Kidney (tissue), 14 donors: ENCODE data around the gene BRINP2. TPM values are rescaled to one million over a fixed set of nuclear protein-coding genes. Genes with fewer than 3 reads are reported as not detected.

Source experiments
- DNase-seq, 5 donors: peaks; one replicate each; pipeline ENCODE4 v3.0.0-alpha.2; 2013 to 2020
- FAIRE-seq: peaks from 2 replicates; lab custom pipeline; 2012; peaks lifted over from hg19 to GRCh38; lab: Jason Lieb, UNC
- H3K27ac ChIP-seq, 2 donors: one replicate each; pipeline ENCODE4 v1.7.0; 2013; ENCODE audit warnings: low read depth in 2 of 2, low read length in 2 of 2, inconsistent platforms in 1 of 2
- H3K27me3 ChIP-seq: one replicate; pipeline ENCODE4 v1.7.1; 2013; ENCODE audit warnings: low read length, inconsistent platforms; ENCODE audit not compliant: control insufficient read depth, insufficient read depth
- H3K36me3 ChIP-seq, 3 donors: one replicate each; pipeline versions ENCODE4 v1.7.0 to v1.7.1; 2013; ENCODE audit warnings: low read length in 3 of 3, control low read depth in 1 of 3, inconsistent platforms in 1 of 3; ENCODE audit not compliant: insufficient read depth in 3 of 3, control insufficient read depth in 2 of 3
- H3K4me1 ChIP-seq, 3 donors: one replicate each; pipeline versions ENCODE4 v1.7.0 to v1.7.1; 2013; ENCODE audit warnings: low read length in 3 of 3, inconsistent platforms in 1 of 3, low read depth in 1 of 3; ENCODE audit not compliant: control insufficient read depth in 2 of 3, insufficient read depth in 2 of 3
- H3K4me3 ChIP-seq, 3 donors: one replicate each; pipeline versions ENCODE4 v1.7.0 to v1.8.1; 2013; ENCODE audit warnings: low read length in 3 of 3, control low read depth in 1 of 3, inconsistent platforms in 1 of 3
- H3K9ac ChIP-seq, 3 donors: one replicate each; pipeline versions ENCODE4 v1.7.0 to v1.7.1; 2013; ENCODE audit warnings: low read length in 3 of 3, control low read depth in 1 of 3, inconsistent platforms in 1 of 3
- H3K9me3 ChIP-seq, 3 donors: one replicate each; pipeline versions ENCODE4 v1.7.0 to v1.7.1; 2013; ENCODE audit warnings: low read length in 3 of 3, control low read depth in 1 of 3, inconsistent platforms in 1 of 3; ENCODE audit not compliant: control insufficient read depth in 2 of 3, insufficient read depth in 1 of 3
- intact Hi-C: fragments of 100-400 bp; cut with DNase I; formaldehyde crosslinking; loops from one replicate; pipeline ENCODE4 v1.11.1; 2022
- polyA plus RNA-seq: library from polyadenylated mRNA; stranded (reverse); fragments of 350-450 nt; fragmentation: Illumina TruSeq; extraction: RNeasy Lipid Tissue Mini Kit (QIAGEN cat#74804); gene quantifications from one replicate; pipeline ENCODE4 v1.2.3, GENCODE V29; 2014; ENCODE audit warnings: low read depth, low replicate concordance; ENCODE audit not compliant: insufficient read depth
- total RNA-seq: library from RNA; stranded (reverse); fragmentation: NEBNext Ultra II Directional; extraction: Animal tissue kit (Norgen Biotek cat#: 25700); gene quantifications from one replicate; pipeline ENCODE4 v1.2.1, GENCODE V29; 2021
- TF ChIP-seq, protein P1 (sequence below): IDR thresholded peaks from 3 replicates; pipeline ENCODE4 v1.5.1; 2012; ENCODE audit warnings: mild to moderate bottlenecking, moderate library complexity, borderline replicate concordance; ENCODE audit not compliant: insufficient read depth; ENCODE audit errors: extremely low read depth
- donor health status: control.
- donor health status: control.
- donor health status: control.
- donor health status: control.
- donor health status: control.
- donor health status: DM: yes; HTN: yes; CAD: no.
- donor health status: Normal renal cell carcinoma (clear cell type).

BRINP2 gene
- total and polyA plus RNA-seq, 2 donors from 2014 or later: not detected

DNA sequence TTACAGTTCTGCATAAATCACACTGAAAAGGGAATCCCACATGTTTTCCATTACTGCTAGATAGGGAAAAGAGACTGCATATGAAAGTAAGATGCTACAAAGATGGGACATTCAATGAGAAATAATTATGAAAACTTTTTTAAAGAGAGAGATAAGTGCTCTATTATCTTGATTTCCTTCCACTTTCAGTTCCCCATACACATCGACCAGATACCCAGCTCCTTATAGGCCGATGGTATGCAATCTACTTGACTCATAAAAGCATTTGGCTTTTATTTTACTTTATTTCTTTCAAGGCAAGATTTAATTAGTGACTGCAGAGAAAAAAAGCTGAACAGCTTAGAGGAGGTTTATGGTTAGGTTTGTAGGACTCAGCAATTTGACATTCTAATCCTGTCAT is 13.1 kb downstream of the BRINP2 start:
- FAIRE-seq (no peak), DNase-seq (no peak)
- Histone ChIP-seq H3K4me3 (no peak overlapping the region), H3K27ac (no peak overlapping the region), H3K36me3 (no peaks in the 10 kb centered on the region), H3K9me3 (no peaks in the 10 kb centered on the region), H3K9ac (no peak overlapping the region), H3K4me1 (peaks cover 0 to 4% (median 0%) of the 10 kb centered on the region in 3 donors), H3K27me3 (no peaks in the 10 kb centered on the region)
- intact Hi-C loops: no loop called here
- TF ChIP-seq, protein P1, sequence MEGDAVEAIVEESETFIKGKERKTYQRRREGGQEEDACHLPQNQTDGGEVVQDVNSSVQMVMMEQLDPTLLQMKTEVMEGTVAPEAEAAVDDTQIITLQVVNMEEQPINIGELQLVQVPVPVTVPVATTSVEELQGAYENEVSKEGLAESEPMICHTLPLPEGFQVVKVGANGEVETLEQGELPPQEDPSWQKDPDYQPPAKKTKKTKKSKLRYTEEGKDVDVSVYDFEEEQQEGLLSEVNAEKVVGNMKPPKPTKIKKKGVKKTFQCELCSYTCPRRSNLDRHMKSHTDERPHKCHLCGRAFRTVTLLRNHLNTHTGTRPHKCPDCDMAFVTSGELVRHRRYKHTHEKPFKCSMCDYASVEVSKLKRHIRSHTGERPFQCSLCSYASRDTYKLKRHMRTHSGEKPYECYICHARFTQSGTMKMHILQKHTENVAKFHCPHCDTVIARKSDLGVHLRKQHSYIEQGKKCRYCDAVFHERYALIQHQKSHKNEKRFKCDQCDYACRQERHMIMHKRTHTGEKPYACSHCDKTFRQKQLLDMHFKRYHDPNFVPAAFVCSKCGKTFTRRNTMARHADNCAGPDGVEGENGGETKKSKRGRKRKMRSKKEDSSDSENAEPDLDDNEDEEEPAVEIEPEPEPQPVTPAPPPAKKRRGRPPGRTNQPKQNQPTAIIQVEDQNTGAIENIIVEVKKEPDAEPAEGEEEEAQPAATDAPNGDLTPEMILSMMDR: no peak

DNA sequence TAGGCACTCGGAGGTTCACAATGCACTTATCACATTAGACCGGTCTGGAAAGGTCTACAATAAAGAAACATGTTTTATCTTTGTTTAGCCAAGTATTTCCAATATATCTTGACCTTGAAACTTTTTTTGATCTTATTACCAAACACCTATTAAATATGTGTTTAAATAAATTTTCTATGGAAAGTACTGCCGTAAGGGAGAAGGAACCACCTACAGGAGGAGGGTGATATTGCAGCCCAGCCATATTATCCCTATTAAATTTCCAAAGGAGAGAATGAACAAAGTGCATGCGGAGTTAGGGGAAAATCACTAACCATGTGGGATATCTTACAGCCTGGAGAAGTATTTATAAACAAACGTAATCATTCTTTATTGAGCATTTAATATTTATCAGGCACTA is 14.5 kb downstream of the BRINP2 start:
- no peak overlapping the region for H3K27ac ChIP-seq
- H3K4me3 ChIP-seq: no peak overlapping the region
- DNase-seq: no peak
- H3K36me3 ChIP-seq: no peaks in the 10 kb centered on the region
- TF ChIP-seq, protein P1: peak; percentile 9
- H3K9me3 ChIP-seq: no peaks in the 10 kb centered on the region
- no peak overlapping the region for H3K9ac ChIP-seq
- intact Hi-C loops: no loop called here
- H3K4me1 ChIP-seq: peaks cover 0 to 4% (median 0%) of the 10 kb centered on the region in 3 donors
- FAIRE-seq: no peak
- no peaks in the 10 kb centered on the region for H3K27me3 ChIP-seq

DNA sequence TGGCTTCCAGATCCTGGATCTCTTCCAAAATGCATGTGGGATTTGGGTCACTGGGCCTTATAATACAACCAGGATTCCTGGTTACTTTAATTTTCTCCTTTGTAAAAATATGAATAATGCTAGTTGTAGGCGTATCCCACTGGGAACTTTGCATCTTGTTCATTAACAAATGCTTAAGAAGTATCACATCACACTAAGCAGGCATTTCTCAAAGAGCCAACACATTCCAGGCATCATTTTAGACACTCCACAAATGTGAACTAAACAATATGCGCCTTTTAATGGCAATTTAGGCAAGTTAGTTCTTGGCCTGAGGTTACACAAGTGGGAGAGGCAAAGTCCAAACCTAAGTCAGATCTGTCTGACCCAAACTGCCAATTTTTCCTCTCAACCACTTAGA is 15.9 kb downstream of the BRINP2 start:
- no peaks in the 10 kb centered on the region for H3K27me3 ChIP-seq
- H3K27ac ChIP-seq: no peak overlapping the region
- FAIRE-seq: no peak
- no peak overlapping the region for H3K4me3 ChIP-seq
- H3K9me3 ChIP-seq: no peaks in the 10 kb centered on the region
- no peaks in the 10 kb centered on the region for H3K36me3 ChIP-seq
- no peak overlapping the region for H3K9ac ChIP-seq
- TF ChIP-seq, protein P1: no peak
- intact Hi-C loops: no loop called here
- DNase-seq: no peak
- no peaks in the 10 kb centered on the region for H3K4me1 ChIP-seq
